ENCODE results near the gene PIP5K1B. TPM values are rescaled to one million over a fixed set of nuclear protein-coding genes. Genes with fewer than 3 reads are reported as not detected.
A peak's percentile ranks its signal among the peaks of the same experiment; 100 is the strongest.

PIP5K1B gene
- total and polyA plus RNA-seq, 2 donors (not counting 1 experiment from before 2014, with no cell fraction given), result 11.8 to 24.1 TPM

DNA sequence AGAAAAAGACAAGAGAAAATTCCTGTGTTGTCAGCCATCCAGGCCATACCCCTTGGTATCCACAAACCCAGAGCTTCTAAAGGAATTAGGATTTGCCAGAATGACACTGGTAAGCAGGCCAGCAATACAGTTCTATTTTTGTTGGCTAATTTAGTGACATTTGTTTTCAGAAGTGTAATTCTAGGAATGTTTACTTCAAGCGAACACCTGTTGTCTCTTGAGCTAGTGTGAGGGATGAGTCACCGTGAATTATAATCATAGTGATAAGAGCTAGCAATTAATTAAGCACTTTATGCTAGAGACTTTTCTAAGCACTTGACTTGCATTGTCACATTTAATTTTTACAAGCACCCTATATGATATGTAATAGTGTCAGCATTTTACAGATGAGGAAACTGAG lies 209.7 kb downstream of the PIP5K1B start:
- 86% methylated on average over 1 of the region's 2 CpGs for WGBS (ENCODE audit: insufficient coverage)
- no peak overlapping the region for H3K9ac ChIP-seq (ENCODE audit: low read length)
- no peak overlapping the region for H3K4me2 ChIP-seq (replicated peaks; ENCODE audit: low read depth, low read length, poor library complexity, severe bottlenecking)
- CTCF ChIA-PET, result interaction anchor here (0.5 to 1.2 kb wide), 2 partner anchors 11 to 186 kb away, joined by 3 read pairs; no protein-coding TSS in a partner anchor
- no peak overlapping the region for H2AFZ ChIP-seq (ENCODE audit: insufficient read depth, low read depth, low read length, poor library complexity, severe bottlenecking)
- peaks cover 28% of the 10 kb centered on the region for H3K4me1 Mint-ChIP-seq
- H3K27ac ChIP-seq (ENCODE audit: low read length in 2 of 2), result no peak overlapping the region
- H3K4me3 ChIP-seq (ENCODE audit: control extremely low read depth in 1 of 5, extremely low read depth in 1 of 5, insufficient read depth in 1 of 5, low read depth in 2 of 5, low read length in 4 of 5), result no peak overlapping the region
- H3K27me3 Mint-ChIP-seq, result no peaks in the 10 kb centered on the region
- H3K4me3 Mint-ChIP-seq, result no peak overlapping the region
- intact Hi-C loops (cut with micrococcal nuclease), result loop anchor here (5.0 kb wide), 1 partner anchor 32 kb away; no protein-coding TSS in a partner anchor
- H3K79me2 ChIP-seq (ENCODE audit: control insufficient read depth, insufficient read depth, low read length), result no peaks in the 10 kb centered on the region
- no peak for ATAC-seq (ENCODE audit: low read depth)
- POLR2A ChIA-PET, result no interaction called here
- no peak for DNase-seq
- H3K27me3 ChIP-seq (replicated peaks in 1 of 4; ENCODE audit: control extremely low read depth in 1 of 4, control insufficient read depth in 3 of 4, insufficient read depth in 4 of 4, low read length in 3 of 4), result no peaks in the 10 kb centered on the region
- H3K9me3 Mint-ChIP-seq (ENCODE audit: insufficient read depth), result no peaks in the 10 kb centered on the region
- peaks cover 7 to 17% of the 10 kb centered on the region in 2 donors for H3K4me1 ChIP-seq (ENCODE audit: control insufficient read depth in 2 of 2, insufficient read depth in 2 of 2, low read length in 2 of 2)
- peak overlapping the region; percentile 61 for H3K27ac Mint-ChIP-seq
- H4K20me1 ChIP-seq (ENCODE audit: control insufficient read depth, insufficient read depth, low read length, poor library complexity, severe bottlenecking), result no peaks in the 10 kb centered on the region
- no peaks in the 10 kb centered on the region for H3K9me3 ChIP-seq (ENCODE audit: control extremely low read depth in 1 of 3, control insufficient read depth in 2 of 3, insufficient read depth in 1 of 3, low read length in 2 of 3)
- peaks cover 4 to 17% of the 10 kb centered on the region in 2 experiments for H3K36me3 ChIP-seq (replicated peaks in 1 of 2; ENCODE audit: control extremely low read depth in 1 of 2, control insufficient read depth in 1 of 2, extremely low read depth in 1 of 2, insufficient read depth in 2 of 2, low read length in 1 of 2)
- TF ChIP-seq CTCF (IDR thresholded peaks at IDR 0.05) (no peak), EZH2 (IDR thresholded peaks at IDR 0.05; ENCODE audit: borderline replicate concordance, insufficient read depth, low read depth, low read length, poor library complexity, severe bottlenecking) (no peak)

- no peak overlapping the region for H3K4me3 ChIP-seq (ENCODE audit: control extremely low read depth in 1 of 5, extremely low read depth in 1 of 5, insufficient read depth in 1 of 5, low read depth in 2 of 5, low read length in 4 of 5)
- TF ChIP-seq EZH2 (IDR thresholded peaks at IDR 0.05; ENCODE audit: borderline replicate concordance, insufficient read depth, low read depth, low read length, poor library complexity, severe bottlenecking), result no peak
- TF ChIP-seq CTCF (IDR thresholded peaks at IDR 0.05), result no peak
- no CpG with 5 or more reads among the region's 2 CpGs for WGBS (ENCODE audit: insufficient coverage)
- H4K20me1 ChIP-seq (ENCODE audit: control insufficient read depth, insufficient read depth, low read length, poor library complexity, severe bottlenecking), result no peaks in the 10 kb centered on the region
- DNase-seq (peak; percentile 48), ATAC-seq (ENCODE audit: low read depth) (peak; percentile 84)
- Mint-ChIP-seq H3K27ac (peak overlapping the region; percentile 83), H3K27me3 (no peaks in the 10 kb centered on the region), H3K9me3 (ENCODE audit: insufficient read depth) (no peaks in the 10 kb centered on the region), H3K4me3 (peak overlapping the region; percentile 30), H3K4me1 (peaks cover 33% of the 10 kb centered on the region)
- H3K27ac ChIP-seq (ENCODE audit: low read length in 2 of 2), result peak overlapping the region; percentile 30 to 67
- ChIA-PET POLR2A (interaction anchor here (1.5 kb wide), 1 partner anchor 49 kb away, joined by 4 read pairs; no protein-coding TSS in a partner anchor), CTCF (interaction anchor here (1.6 kb wide), 1 partner anchor 140 kb away, joined by 3 read pairs; a partner anchor contains a TSS)
- H2AFZ ChIP-seq (ENCODE audit: insufficient read depth, low read depth, low read length, poor library complexity, severe bottlenecking), result no peak overlapping the region
- H3K27me3 ChIP-seq (replicated peaks in 1 of 4; ENCODE audit: control extremely low read depth in 1 of 4, control insufficient read depth in 3 of 4, insufficient read depth in 4 of 4, low read length in 3 of 4), result no peaks in the 10 kb centered on the region
- H3K4me2 ChIP-seq (replicated peaks; ENCODE audit: low read depth, low read length, poor library complexity, severe bottlenecking), result peak overlapping the region; percentile 52
- intact Hi-C loops (cut with micrococcal nuclease), result loop anchor here (2.0 to 10.0 kb wide), 3 partner anchors 17 to 65 kb away; no protein-coding TSS in a partner anchor
- H3K9me3 ChIP-seq (ENCODE audit: control extremely low read depth in 1 of 3, control insufficient read depth in 2 of 3, insufficient read depth in 1 of 3, low read length in 2 of 3), result no peaks in the 10 kb centered on the region
- H3K79me2 ChIP-seq (ENCODE audit: control insufficient read depth, insufficient read depth, low read length), result no peaks in the 10 kb centered on the region
- peaks cover 9 to 36% of the 10 kb centered on the region in 2 experiments for H3K36me3 ChIP-seq (replicated peaks in 1 of 2; ENCODE audit: control extremely low read depth in 1 of 2, control insufficient read depth in 1 of 2, extremely low read depth in 1 of 2, insufficient read depth in 2 of 2, low read length in 1 of 2)
- peak overlapping the region; percentile 27 for H3K9ac ChIP-seq (ENCODE audit: low read length)
- H3K4me1 ChIP-seq (ENCODE audit: control insufficient read depth in 2 of 2, insufficient read depth in 2 of 2, low read length in 2 of 2), result peaks cover 12 to 21% of the 10 kb centered on the region in 2 donors
These were observed 214.6 kb downstream of the PIP5K1B start for GRCh38 chr9:68919661-68920060.

All from B cell (primary cell).